Measurements from ENCODE around the gene EIF4H. TPM values are rescaled to one million over a fixed set of nuclear protein-coding genes. Genes with fewer than 3 reads are reported as not detected.
"Not testable (repeated sequence)": the region's sequence is repeated elsewhere in the genome, so short reads cannot be mapped to it uniquely, and the experiment has no call there.

The EIF4H gene
- polyA plus RNA-seq, 1 experiment, result 404 TPM

GRCh38 chr7:74157605-74158004, 16.6 kb upstream of the EIF4H start:
- TF ChIP-seq, protein P1, sequence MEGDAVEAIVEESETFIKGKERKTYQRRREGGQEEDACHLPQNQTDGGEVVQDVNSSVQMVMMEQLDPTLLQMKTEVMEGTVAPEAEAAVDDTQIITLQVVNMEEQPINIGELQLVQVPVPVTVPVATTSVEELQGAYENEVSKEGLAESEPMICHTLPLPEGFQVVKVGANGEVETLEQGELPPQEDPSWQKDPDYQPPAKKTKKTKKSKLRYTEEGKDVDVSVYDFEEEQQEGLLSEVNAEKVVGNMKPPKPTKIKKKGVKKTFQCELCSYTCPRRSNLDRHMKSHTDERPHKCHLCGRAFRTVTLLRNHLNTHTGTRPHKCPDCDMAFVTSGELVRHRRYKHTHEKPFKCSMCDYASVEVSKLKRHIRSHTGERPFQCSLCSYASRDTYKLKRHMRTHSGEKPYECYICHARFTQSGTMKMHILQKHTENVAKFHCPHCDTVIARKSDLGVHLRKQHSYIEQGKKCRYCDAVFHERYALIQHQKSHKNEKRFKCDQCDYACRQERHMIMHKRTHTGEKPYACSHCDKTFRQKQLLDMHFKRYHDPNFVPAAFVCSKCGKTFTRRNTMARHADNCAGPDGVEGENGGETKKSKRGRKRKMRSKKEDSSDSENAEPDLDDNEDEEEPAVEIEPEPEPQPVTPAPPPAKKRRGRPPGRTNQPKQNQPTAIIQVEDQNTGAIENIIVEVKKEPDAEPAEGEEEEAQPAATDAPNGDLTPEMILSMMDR (IDR thresholded peaks at IDR 0.05; ENCODE audit: low read depth, low read length), result no peak
- Histone ChIP-seq H3K4me3 (ENCODE audit: low read depth, low read length) (no peak overlapping the region), H3K27ac (ENCODE audit: low read depth, low read length) (no peak overlapping the region), H3K9me3 (ENCODE audit: control insufficient read depth, insufficient read depth, low read length) (no peaks in the 10 kb centered on the region), H3K27me3 (ENCODE audit: control insufficient read depth, insufficient read depth, low read length) (no peaks in the 10 kb centered on the region)
- POLR2A ChIA-PET, result no interaction called here
- CTCF ChIA-PET, result no interaction called here
- no peak for DNase-seq (ENCODE audit: low read depth, low spot score)

DNA sequence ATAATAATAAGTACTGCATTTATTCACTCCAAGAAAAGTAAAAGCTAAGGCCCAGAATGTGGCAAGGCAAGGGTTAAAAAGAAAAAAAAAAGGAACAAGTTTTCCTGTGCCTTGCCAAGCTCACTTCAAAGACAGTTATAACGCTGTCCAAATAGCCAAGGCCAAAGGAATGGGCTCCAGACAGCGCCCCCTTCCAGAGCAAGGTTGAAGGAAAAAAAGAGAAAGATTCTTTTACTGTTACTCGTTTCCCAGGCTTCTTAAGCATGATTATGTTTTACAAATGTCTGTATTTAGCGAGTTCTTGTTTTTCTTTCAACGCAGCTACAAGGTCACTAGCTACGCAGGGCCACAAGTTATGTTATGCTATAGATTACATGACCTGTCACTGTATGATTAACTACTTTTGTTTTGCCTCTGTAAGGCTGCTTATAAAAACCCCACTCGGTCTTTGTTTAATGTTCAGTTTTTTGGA, 9.1 kb upstream of the EIF4H start:
- CTCF ChIA-PET, result interaction anchor here (0.6 to 1.5 kb wide), 14 partner anchors 9 to 241 kb away, joined by 3 to 6 read pairs (median 4); partner anchors contain the start of gene EIF4H
- Histone ChIP-seq H3K27ac (ENCODE audit: low read depth, low read length) (no peak overlapping the region), H3K27me3 (ENCODE audit: control insufficient read depth, insufficient read depth, low read length) (no peaks in the 10 kb centered on the region), H3K4me3 (ENCODE audit: low read depth, low read length) (no peak overlapping the region), H3K9me3 (ENCODE audit: control insufficient read depth, insufficient read depth, low read length) (no peaks in the 10 kb centered on the region)
- DNase-seq (ENCODE audit: low read depth, low spot score), result no peak
- POLR2A ChIA-PET, result no interaction called here
- TF ChIP-seq, protein P1 (IDR thresholded peaks at IDR 0.05; ENCODE audit: low read depth, low read length), result peak; percentile 68

GRCh38 chr7:74165867-74166593, 8.1 kb upstream of the EIF4H start:
- POLR2A ChIA-PET, result no interaction called here
- CTCF ChIA-PET, result interaction anchor here (0.6 to 1.5 kb wide), 3 partner anchors 8 to 61 kb away, joined by 3 to 4 read pairs (median 3); partner anchors contain the start of gene EIF4H
- Histone ChIP-seq H3K4me3 (ENCODE audit: low read depth, low read length) (no peak overlapping the region), H3K27me3 (ENCODE audit: control insufficient read depth, insufficient read depth, low read length) (no peaks in the 10 kb centered on the region), H3K9me3 (ENCODE audit: control insufficient read depth, insufficient read depth, low read length) (no peaks in the 10 kb centered on the region), H3K27ac (ENCODE audit: low read depth, low read length) (no peak overlapping the region)
- DNase-seq (ENCODE audit: low read depth, low spot score), result no peak
- TF ChIP-seq, protein P1 (IDR thresholded peaks at IDR 0.05; ENCODE audit: low read depth, low read length), result no peak

GRCh38 chr7:74167324-74167723, 6.8 kb upstream of the EIF4H start:
- H3K4me3 ChIP-seq (ENCODE audit: low read depth, low read length); DNase-seq (ENCODE audit: low read depth, low spot score); H3K27me3 ChIP-seq (ENCODE audit: control insufficient read depth, insufficient read depth, low read length); H3K27ac ChIP-seq (ENCODE audit: low read depth, low read length); H3K9me3 ChIP-seq (ENCODE audit: control insufficient read depth, insufficient read depth, low read length): not testable (repeated sequence)
- ChIA-PET POLR2A (interaction anchor here (1.1 kb wide), 1 partner anchor 84 kb away, joined by 6 read pairs; the partner anchor contains the start of gene LIMK1), CTCF (interaction anchor here (0.6 kb wide), 1 partner anchor 140 kb away, joined by 3 read pairs; no protein-coding TSS in a partner anchor)

- POLR2A ChIA-PET, result interaction anchor here (1.0 kb wide), 1 partner anchor 94 kb away, joined by 5 read pairs; no protein-coding TSS in a partner anchor
- no peaks in the 10 kb centered on the region; the same call in 1 of the 2 replicates for H3K9me3 ChIP-seq (ENCODE audit: control insufficient read depth, insufficient read depth, low read length)
- TF ChIP-seq, protein P1 (IDR thresholded peaks at IDR 0.05; ENCODE audit: low read depth, low read length), result no peak
- DNase-seq (ENCODE audit: low read depth, low spot score), result no peak
- no peak overlapping the region for H3K27ac ChIP-seq (ENCODE audit: low read depth, low read length)
- CTCF ChIA-PET, result interaction anchor here (0.7 kb wide), 1 partner anchor 11 kb away, joined by 4 read pairs; no protein-coding TSS in a partner anchor
- no peaks in the 10 kb centered on the region for H3K27me3 ChIP-seq (ENCODE audit: control insufficient read depth, insufficient read depth, low read length)
- H3K4me3 ChIP-seq (ENCODE audit: low read depth, low read length), result peak overlapping the region; percentile 75
These were observed 1.1 kb upstream of the EIF4H start for GRCh38 chr7:74173074-74173473.
